ENCODE results near the gene TNFSF18.

TNFSF18 gene

DNA sequence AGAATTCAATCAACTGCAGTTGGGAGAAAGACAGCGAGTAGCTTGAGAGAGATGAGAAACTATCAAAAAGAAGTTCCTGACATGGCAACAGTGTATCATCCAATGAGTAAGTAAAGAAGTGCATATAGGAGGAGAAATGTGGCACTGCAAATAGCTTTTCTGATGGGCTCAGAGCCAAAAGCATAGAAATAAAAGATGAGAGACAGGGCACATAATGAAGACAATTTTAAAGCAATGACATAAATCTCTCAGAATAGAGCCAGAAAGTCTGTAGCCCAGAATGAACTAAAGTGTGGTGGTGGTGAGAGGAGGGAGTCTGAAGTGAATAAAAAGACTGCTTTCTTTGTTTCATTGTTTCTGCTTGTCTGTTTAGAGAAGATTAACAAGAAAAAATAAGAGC lies 34.3 kb downstream of the TNFSF18 start:
- no peak for DNase-seq
- Histone ChIP-seq H3K4me3 (ENCODE audit: low read depth, low read length) (no peak overlapping the region), H3K36me3 (no peaks in the 10 kb centered on the region), H3K9me3 (ENCODE audit: severe bottlenecking) (peaks cover 3% of the 10 kb centered on the region), H3K27me3 (ENCODE audit: insufficient read depth, low read depth, severe bottlenecking) (peaks cover 22% of the 10 kb centered on the region), H3K27ac (no peak overlapping the region)
- TF ChIP-seq CTCF (IDR thresholded peaks at IDR 0.05; ENCODE audit: low read depth, low read length), result no peak

DNA sequence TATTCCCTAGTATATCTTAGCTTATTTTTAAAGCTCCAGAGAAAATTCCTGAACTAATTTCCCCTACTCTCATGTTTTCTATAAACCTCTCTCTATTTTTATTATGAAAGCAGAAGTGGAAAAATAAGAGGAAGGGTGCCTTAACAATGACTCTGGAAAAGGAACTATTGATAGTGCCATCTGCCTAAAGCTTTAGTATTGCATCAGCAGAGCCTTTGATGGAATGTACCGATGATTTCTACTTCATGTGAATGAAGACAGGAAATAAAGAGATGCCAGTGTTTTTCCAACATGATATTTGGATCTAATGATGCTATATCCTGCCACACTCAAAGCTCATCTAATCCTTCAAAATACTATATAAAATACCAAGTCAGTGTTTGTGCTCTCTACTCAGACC lies 35.1 kb downstream of the TNFSF18 start:
- no peak for TF ChIP-seq CTCF (IDR thresholded peaks at IDR 0.05; ENCODE audit: low read depth, low read length)
- no peak for DNase-seq
- Histone ChIP-seq H3K4me3 (ENCODE audit: low read depth, low read length) (no peak overlapping the region), H3K27ac (no peak overlapping the region), H3K9me3 (ENCODE audit: severe bottlenecking) (peaks cover 3% of the 10 kb centered on the region), H3K27me3 (ENCODE audit: insufficient read depth, low read depth, severe bottlenecking) (peaks cover 22% of the 10 kb centered on the region), H3K36me3 (no peaks in the 10 kb centered on the region)

GRCh38 chr1:173014160-173014559 lies 36.6 kb downstream of the TNFSF18 start:
- Histone ChIP-seq H3K27ac (no peak overlapping the region), H3K9me3 (ENCODE audit: severe bottlenecking) (no peaks in the 10 kb centered on the region), H3K36me3 (no peaks in the 10 kb centered on the region), H3K4me3 (ENCODE audit: low read depth, low read length) (no peak overlapping the region), H3K27me3 (ENCODE audit: insufficient read depth, low read depth, severe bottlenecking) (peaks cover 19% of the 10 kb centered on the region)
- no peak for DNase-seq
- no peak for TF ChIP-seq CTCF (IDR thresholded peaks at IDR 0.05; ENCODE audit: low read depth, low read length)

- TF ChIP-seq CTCF (IDR thresholded peaks at IDR 0.05; ENCODE audit: low read depth, low read length), result no peak
- Histone ChIP-seq H3K27ac (no peak overlapping the region), H3K4me3 (ENCODE audit: low read depth, low read length) (no peak overlapping the region), H3K27me3 (ENCODE audit: insufficient read depth, low read depth, severe bottlenecking) (peaks cover 8% of the 10 kb centered on the region), H3K36me3 (no peaks in the 10 kb centered on the region), H3K9me3 (ENCODE audit: severe bottlenecking) (no peaks in the 10 kb centered on the region)
- no peak for DNase-seq
These were observed 38.6 kb downstream of the TNFSF18 start for GRCh38 chr1:173012126-173012525.

GRCh38 chr1:173009597-173009996 lies 41.1 kb downstream of the TNFSF18 start:
- no peak overlapping the region for H3K27ac ChIP-seq
- H3K4me3 ChIP-seq (ENCODE audit: low read depth, low read length), result no peak overlapping the region
- peaks cover 9% of the 10 kb centered on the region for H3K27me3 ChIP-seq (ENCODE audit: insufficient read depth, low read depth, severe bottlenecking)
- H3K9me3 ChIP-seq (ENCODE audit: severe bottlenecking), result no peaks in the 10 kb centered on the region
- no peak for DNase-seq
- no peaks in the 10 kb centered on the region for H3K36me3 ChIP-seq
- TF ChIP-seq CTCF (IDR thresholded peaks at IDR 0.05; ENCODE audit: low read depth, low read length), result no peak

GRCh38 chr1:173005196-173005864 lies 45.4 kb downstream of the TNFSF18 start:
- Histone ChIP-seq H3K27ac (no peak overlapping the region), H3K9me3 (ENCODE audit: severe bottlenecking) (peaks cover 2% of the 10 kb centered on the region), H3K36me3 (no peaks in the 10 kb centered on the region), H3K27me3 (ENCODE audit: insufficient read depth, low read depth, severe bottlenecking) (peaks cover 8% of the 10 kb centered on the region), H3K4me3 (ENCODE audit: low read depth, low read length) (no peak overlapping the region)
- no peak for DNase-seq
- TF ChIP-seq CTCF (IDR thresholded peaks at IDR 0.05; ENCODE audit: low read depth, low read length), result no peak

All from WERI-Rb-1 (cell line).